MM.1S (cell line): ENCODE data around the gene FOXN3.

ENCODE experiments used
- DNase-seq: peaks from one replicate; pipeline ENCODE4 v3.0.0-alpha.2; 2015
- H2AFZ ChIP-seq: fragments of 300-600 bp; sonication (generic); 2 replicates; pipeline ENCODE4 v1.6.0; 2016; ENCODE audit warnings: antibody characterized with exemption, low read length
- H3F3A ChIP-seq: fragments of 300-600 bp; sonication (generic); 2 replicates; pipeline ENCODE4 v1.6.1; 2016; ENCODE audit warnings: mild to moderate bottlenecking, antibody characterized with exemption, low read length, moderate library complexity, mixed read lengths; ENCODE audit not compliant: insufficient read depth
- H3K27ac ChIP-seq: fragments of 300-600 bp; sonication (generic); 2 replicates; pipeline ENCODE4 v1.5.1; 2016; ENCODE audit warnings: mild to moderate bottlenecking, low read length
- H3K27me3 ChIP-seq: fragments of 300-600 bp; sonication (generic); replicated peaks from 2 replicates; pipeline ENCODE4 v1.6.0; 2016; ENCODE audit warnings: low read length; ENCODE audit not compliant: insufficient read depth
- H3K36me3 ChIP-seq: fragments of 300-600 bp; sonication (generic); replicated peaks from 2 replicates; pipeline ENCODE4 v1.6.1; 2016; ENCODE audit warnings: mild to moderate bottlenecking, low read length, mixed read lengths; ENCODE audit not compliant: insufficient read depth
- H3K4me1 ChIP-seq: fragments of 300-600 bp; sonication (generic); 2 replicates; pipeline ENCODE4 v1.6.1; 2016; ENCODE audit warnings: low read length, mixed read lengths
- H3K4me2 ChIP-seq: fragments of 300-600 bp; sonication (generic); 2 replicates; pipeline ENCODE4 v1.6.0; 2016; ENCODE audit warnings: low read depth, low read length
- H3K4me3 ChIP-seq: fragments of 300-600 bp; sonication (generic); 2 replicates; pipeline ENCODE4 v1.5.1; 2016; ENCODE audit warnings: low read length, mixed read lengths
- H3K79me2 ChIP-seq: fragments of 300-600 bp; sonication (generic); 2 replicates; pipeline ENCODE4 v1.6.1; 2016; ENCODE audit warnings: mixed run types, low read length, mixed read lengths
- H3K9ac ChIP-seq: fragments of 300-600 bp; sonication (generic); 2 replicates; pipeline ENCODE4 v1.6.1; 2016; ENCODE audit warnings: low read length, mixed read lengths
- H3K9me2 ChIP-seq: fragments of 300-600 bp; sonication (generic); replicated peaks from 2 replicates; pipeline ENCODE4 v1.6.1; 2016; ENCODE audit warnings: mild to moderate bottlenecking, low read length, mixed read lengths; ENCODE audit not compliant: insufficient read depth
- H3K9me3 ChIP-seq: fragments of 300-600 bp; sonication (generic); replicated peaks from 2 replicates; pipeline ENCODE4 v1.6.1; 2016; ENCODE audit warnings: mild to moderate bottlenecking, low read length, mixed read lengths; ENCODE audit not compliant: insufficient read depth
- H4K20me1 ChIP-seq: fragments of 300-600 bp; sonication (generic); 2 replicates; pipeline ENCODE4 v1.6.1; 2016; ENCODE audit warnings: mild to moderate bottlenecking, low read length, moderate library complexity, mixed read lengths; ENCODE audit not compliant: insufficient read depth
- EZH2 ChIP-seq: fragments of 300-600 bp; sonication (generic); optimal IDR thresholded peaks from 2 replicates; pipeline ENCODE3; 2017; ENCODE audit warnings: low read depth, mild to moderate bottlenecking, antibody characterized with exemption, low read length, mixed read lengths
- EZH2phosphoT487 ChIP-seq: fragments of 300-600 bp; sonication (generic); IDR thresholded peaks from 2 replicates; pipeline ENCODE4 v1.6.1; 2018; ENCODE audit warnings: antibody characterized with exemption, low read length
- TF ChIP-seq, protein P1 (sequence below): fragments of 300-600 bp; sonication (generic); IDR thresholded peaks from 2 replicates; pipeline ENCODE4 v1.5.1; 2016; ENCODE audit warnings: antibody characterized with exemption, low read length, mixed read lengths

Gene FOXN3

GRCh38 chr14:89319687-89320086 lies 97.3 kb downstream of the FOXN3 start:
- Histone ChIP-seq H3K9me3 (no peaks in the 10 kb centered on the region), H3K4me1 (peaks cover 12% of the 10 kb centered on the region), H3K9ac (no peak overlapping the region), H3K27ac (no peak overlapping the region), H3K4me3 (no peak overlapping the region), H3F3A (no peaks in the 10 kb centered on the region), H3K36me3 (no peaks in the 10 kb centered on the region), H2AFZ (no peak overlapping the region), H4K20me1 (no peaks in the 10 kb centered on the region), H3K79me2 (peaks cover 55% of the 10 kb centered on the region), H3K4me2 (no peak overlapping the region), H3K9me2 (no peaks in the 10 kb centered on the region), H3K27me3 (no peaks in the 10 kb centered on the region)
- DNase-seq = no peak
- TF ChIP-seq EZH2phosphoT487 (no peak), EZH2 (no peak)
- TF ChIP-seq, protein P1, sequence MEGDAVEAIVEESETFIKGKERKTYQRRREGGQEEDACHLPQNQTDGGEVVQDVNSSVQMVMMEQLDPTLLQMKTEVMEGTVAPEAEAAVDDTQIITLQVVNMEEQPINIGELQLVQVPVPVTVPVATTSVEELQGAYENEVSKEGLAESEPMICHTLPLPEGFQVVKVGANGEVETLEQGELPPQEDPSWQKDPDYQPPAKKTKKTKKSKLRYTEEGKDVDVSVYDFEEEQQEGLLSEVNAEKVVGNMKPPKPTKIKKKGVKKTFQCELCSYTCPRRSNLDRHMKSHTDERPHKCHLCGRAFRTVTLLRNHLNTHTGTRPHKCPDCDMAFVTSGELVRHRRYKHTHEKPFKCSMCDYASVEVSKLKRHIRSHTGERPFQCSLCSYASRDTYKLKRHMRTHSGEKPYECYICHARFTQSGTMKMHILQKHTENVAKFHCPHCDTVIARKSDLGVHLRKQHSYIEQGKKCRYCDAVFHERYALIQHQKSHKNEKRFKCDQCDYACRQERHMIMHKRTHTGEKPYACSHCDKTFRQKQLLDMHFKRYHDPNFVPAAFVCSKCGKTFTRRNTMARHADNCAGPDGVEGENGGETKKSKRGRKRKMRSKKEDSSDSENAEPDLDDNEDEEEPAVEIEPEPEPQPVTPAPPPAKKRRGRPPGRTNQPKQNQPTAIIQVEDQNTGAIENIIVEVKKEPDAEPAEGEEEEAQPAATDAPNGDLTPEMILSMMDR = no peak

GRCh38 chr14:89317051-89317691 lies 99.9 kb downstream of the FOXN3 start:
- TF ChIP-seq EZH2phosphoT487 (no peak), EZH2 (no peak)
- TF ChIP-seq, protein P1 = no peak
- H3K4me1 ChIP-seq = 0 out of 2 replicates have a peak, but pooled peaks cover 7% of the 10 kb centered on the region
- peak; percentile 21 for DNase-seq
- H3F3A ChIP-seq = no peaks in the 10 kb centered on the region
- no peak overlapping the region for H3K4me3 ChIP-seq
- H3K4me2 ChIP-seq = peak overlapping the region; percentile 29; the same call in 1 of the 2 replicates
- H3K9me2 ChIP-seq = no peaks in the 10 kb centered on the region
- no peaks in the 10 kb centered on the region for H3K36me3 ChIP-seq
- H4K20me1 ChIP-seq = no peaks in the 10 kb centered on the region
- no peak overlapping the region for H3K9ac ChIP-seq
- peaks cover 63% of the 10 kb centered on the region for H3K79me2 ChIP-seq
- no peaks in the 10 kb centered on the region for H3K9me3 ChIP-seq
- peak overlapping the region; percentile 43; the same call in 1 of the 2 replicates for H3K27ac ChIP-seq
- H2AFZ ChIP-seq = no peak overlapping the region
- no peaks in the 10 kb centered on the region for H3K27me3 ChIP-seq

GRCh38 chr14:89315493-89316470 lies 101.3 kb downstream of the FOXN3 start:
- Histone ChIP-seq H3K4me3 (no peak overlapping the region), H4K20me1 (no peaks in the 10 kb centered on the region), H2AFZ (no peak overlapping the region), H3F3A (no peaks in the 10 kb centered on the region), H3K4me2 (no peak overlapping the region), H3K9ac (no peak overlapping the region), H3K27ac (no peak overlapping the region), H3K27me3 (no peaks in the 10 kb centered on the region), H3K4me1 (0 out of 2 replicates have a peak, but pooled peaks cover 7% of the 10 kb centered on the region), H3K36me3 (no peaks in the 10 kb centered on the region), H3K9me3 (no peaks in the 10 kb centered on the region), H3K79me2 (peaks cover 58% of the 10 kb centered on the region), H3K9me2 (no peaks in the 10 kb centered on the region)
- TF ChIP-seq, protein P1 = no peak
- TF ChIP-seq EZH2phosphoT487 (no peak), EZH2 (no peak)
- DNase-seq = no peak
